Activated CD4-positive, alpha-beta T cell treated with anti-CD3 and anti-CD28 coated beads for 4 hours (primary cell): ENCODE measurements around the gene TIMP3.
"Not testable (repeated sequence)": the region's sequence is repeated elsewhere in the genome, so short reads cannot be mapped to it uniquely, and the experiment has no call there.

Source experiments
- DNase-seq, 2 donors: peaks; one replicate each; pipeline ENCODE4 v3.0.0-alpha.2; 2020

Gene TIMP3

GRCh38 chr22:32858121-32858703, 56.7 kb downstream of the TIMP3 start:
- DNase-seq: no peak

GRCh38 chr22:32858957-32859356, 57.5 kb downstream of the TIMP3 start:
- no peak for DNase-seq

- DNase-seq: no peak
Observed at GRCh38 chr22:32859743-32860142, 58.2 kb downstream of the TIMP3 start.

GRCh38 chr22:32861330-32861729, 59.8 kb downstream of the TIMP3 start:
- DNase-seq: no peak

- DNase-seq: no peak
Observed at GRCh38 chr22:32862083-32862482, 60.6 kb downstream of the TIMP3 start.

- no peak for DNase-seq
Observed at GRCh38 chr22:32862936-32863661, 61.6 kb downstream of the TIMP3 start.

GRCh38 chr22:32864041-32864440, 62.5 kb downstream of the TIMP3 start:
- DNase-seq: no peak

- no peak for DNase-seq
Observed at GRCh38 chr22:32864596-32864995, 63.1 kb downstream of the TIMP3 start.

GRCh38 chr22:32866953-32867352, 65.4 kb downstream of the TIMP3 start:
- DNase-seq: no peak

GRCh38 chr22:32868946-32869345, 67.4 kb downstream of the TIMP3 start:
- no peak for DNase-seq

- no peak for DNase-seq
Observed at GRCh38 chr22:32870474-32870873, 69.0 kb downstream of the TIMP3 start.

- not testable (repeated sequence) for DNase-seq
Observed at GRCh38 chr22:32873604-32874003, 72.1 kb downstream of the TIMP3 start.

- DNase-seq: no peak
Observed at GRCh38 chr22:32874385-32874784, 72.9 kb downstream of the TIMP3 start.

- no peak for DNase-seq
Observed at GRCh38 chr22:32874976-32875375, 73.5 kb downstream of the TIMP3 start.

GRCh38 chr22:32876516-32876915, 75.0 kb downstream of the TIMP3 start:
- no peak for DNase-seq

- DNase-seq: no peak
Observed at GRCh38 chr22:32877196-32877595, 75.7 kb downstream of the TIMP3 start.

GRCh38 chr22:32879550-32879949, 78.0 kb downstream of the TIMP3 start:
- no peak for DNase-seq

GRCh38 chr22:32880061-32880460, 78.6 kb downstream of the TIMP3 start:
- no peak for DNase-seq

- no peak for DNase-seq
Observed at GRCh38 chr22:32880505-32880892, 79.0 kb downstream of the TIMP3 start.

- DNase-seq: no peak
Observed at GRCh38 chr22:32880893-32881596, 79.5 kb downstream of the TIMP3 start.

- no peak for DNase-seq
Observed at GRCh38 chr22:32882360-32882755, 80.9 kb downstream of the TIMP3 start.

- DNase-seq: no peak
Observed at GRCh38 chr22:32882774-32883530, 81.4 kb downstream of the TIMP3 start.

GRCh38 chr22:32887324-32887980, 85.9 kb downstream of the TIMP3 start:
- DNase-seq: no peak
